ENCODE results near the gene HES3.

The HES3 gene

DNA sequence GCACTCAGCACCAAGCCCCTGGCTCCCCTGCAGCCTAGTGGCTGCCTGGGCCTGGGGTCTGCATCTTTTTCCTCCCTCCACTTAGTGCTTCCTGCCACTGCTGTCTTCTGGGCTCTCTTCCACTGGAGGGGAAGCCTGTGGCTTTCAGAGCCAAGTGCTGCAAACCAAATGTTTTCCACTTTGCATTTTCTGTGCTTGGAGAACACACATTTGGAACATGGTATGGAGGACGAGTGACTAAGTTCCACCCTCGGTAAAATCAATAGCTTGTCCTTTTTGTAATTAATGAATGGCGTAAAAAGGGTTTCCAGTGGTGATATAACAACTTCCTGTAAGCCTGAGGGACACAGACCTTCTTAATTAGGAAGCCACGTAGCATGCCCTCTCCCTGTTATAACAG is 27.0 kb downstream of the HES3 start:
- ChIA-PET POLR2A (ENCODE audit: low non-redundant PET) (no interaction called here), CTCF (no interaction called here)
- TF ChIP-seq, protein P1, sequence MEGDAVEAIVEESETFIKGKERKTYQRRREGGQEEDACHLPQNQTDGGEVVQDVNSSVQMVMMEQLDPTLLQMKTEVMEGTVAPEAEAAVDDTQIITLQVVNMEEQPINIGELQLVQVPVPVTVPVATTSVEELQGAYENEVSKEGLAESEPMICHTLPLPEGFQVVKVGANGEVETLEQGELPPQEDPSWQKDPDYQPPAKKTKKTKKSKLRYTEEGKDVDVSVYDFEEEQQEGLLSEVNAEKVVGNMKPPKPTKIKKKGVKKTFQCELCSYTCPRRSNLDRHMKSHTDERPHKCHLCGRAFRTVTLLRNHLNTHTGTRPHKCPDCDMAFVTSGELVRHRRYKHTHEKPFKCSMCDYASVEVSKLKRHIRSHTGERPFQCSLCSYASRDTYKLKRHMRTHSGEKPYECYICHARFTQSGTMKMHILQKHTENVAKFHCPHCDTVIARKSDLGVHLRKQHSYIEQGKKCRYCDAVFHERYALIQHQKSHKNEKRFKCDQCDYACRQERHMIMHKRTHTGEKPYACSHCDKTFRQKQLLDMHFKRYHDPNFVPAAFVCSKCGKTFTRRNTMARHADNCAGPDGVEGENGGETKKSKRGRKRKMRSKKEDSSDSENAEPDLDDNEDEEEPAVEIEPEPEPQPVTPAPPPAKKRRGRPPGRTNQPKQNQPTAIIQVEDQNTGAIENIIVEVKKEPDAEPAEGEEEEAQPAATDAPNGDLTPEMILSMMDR (conservative IDR thresholded peaks at IDR 0.05; ENCODE audit: low read depth) = no peak
- no peak for DNase-seq (ENCODE audit: low spot score)
- H3K27ac ChIP-seq = peak overlapping the region; percentile 90; the same call in 1 of the 2 replicates

DNA sequence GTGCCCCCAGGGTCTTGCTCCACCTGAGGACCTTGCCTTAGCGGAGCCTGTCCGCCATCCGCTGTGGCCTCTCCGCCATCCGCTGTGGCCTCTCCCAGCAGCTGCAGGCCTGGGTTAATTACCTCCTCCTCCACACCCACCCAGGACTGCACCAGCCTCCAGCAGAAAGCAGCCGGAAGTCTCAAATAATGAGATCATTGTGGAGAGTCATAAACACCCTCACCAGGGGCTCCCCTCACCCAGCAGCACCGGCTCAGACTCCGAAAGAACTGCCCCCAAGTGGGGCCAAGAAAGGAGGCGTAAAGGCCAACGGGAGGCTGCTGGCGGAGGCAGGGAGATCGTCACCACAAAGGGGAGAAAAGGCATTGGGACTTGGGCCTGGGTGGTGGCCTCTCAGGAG is 27.6 kb downstream of the HES3 start:
- CTCF ChIA-PET = no interaction called here
- no peak overlapping the region; the same call in 1 of the 2 replicates for H3K27ac ChIP-seq
- POLR2A ChIA-PET (ENCODE audit: low non-redundant PET) = no interaction called here

DNA sequence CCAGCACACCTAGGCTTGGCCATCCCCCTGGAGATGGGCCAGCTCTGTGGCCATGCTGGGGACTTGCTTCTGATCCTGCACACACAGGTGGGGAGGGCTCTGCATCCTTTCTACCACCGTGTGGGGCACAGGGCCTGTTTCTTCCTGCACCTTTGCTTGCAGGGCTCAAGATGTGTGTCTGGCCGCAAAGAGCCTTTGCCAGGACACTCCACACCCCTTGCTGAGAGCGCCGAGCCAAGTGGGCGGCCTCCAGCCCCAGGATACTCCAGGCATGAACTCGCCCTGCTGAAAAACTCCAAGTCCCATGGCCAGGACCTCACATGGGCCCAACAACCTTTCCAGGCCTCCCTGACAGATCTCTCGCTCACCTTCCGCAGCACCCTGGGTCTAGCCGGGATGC is 28.5 kb downstream of the HES3 start:
- no peak for DNase-seq (ENCODE audit: low spot score)
- ChIA-PET CTCF (no interaction called here), POLR2A (ENCODE audit: low non-redundant PET) (no interaction called here)
- peak overlapping the region; percentile 54 for H3K27ac ChIP-seq
- TF ChIP-seq, protein P1 (conservative IDR thresholded peaks at IDR 0.05; ENCODE audit: low read depth) = no peak

More for the DNA sequence above, 27.6 kb downstream of the HES3 start:
- TF ChIP-seq, protein P1 (conservative IDR thresholded peaks at IDR 0.05; ENCODE audit: low read depth) = no peak
- DNase-seq (ENCODE audit: low spot score) = no peak

DNA sequence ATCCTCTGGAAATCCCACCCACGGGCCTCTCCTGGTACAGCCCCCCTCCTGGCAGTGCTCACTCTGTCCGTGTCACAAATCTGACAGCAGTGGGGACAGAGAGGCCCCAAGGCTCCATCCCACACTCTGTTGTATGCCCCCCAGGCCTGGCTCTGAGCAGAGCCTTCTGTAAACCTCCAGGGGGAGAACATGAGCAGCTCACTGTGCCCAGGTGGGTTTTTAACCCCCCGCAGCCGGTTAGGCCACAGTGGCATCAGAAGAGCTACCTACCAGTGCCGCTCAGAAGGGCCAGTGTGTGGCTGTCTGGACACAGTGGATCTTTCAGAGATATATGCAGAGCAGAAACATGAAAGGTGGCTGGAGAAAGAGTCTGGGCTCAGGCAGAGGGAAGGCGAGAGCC is 28.9 kb downstream of the HES3 start:
- TF ChIP-seq, protein P1 (conservative IDR thresholded peaks at IDR 0.05; ENCODE audit: low read depth) = no peak
- POLR2A ChIA-PET (ENCODE audit: low non-redundant PET) = no interaction called here
- no peak for DNase-seq (ENCODE audit: low spot score)
- peak overlapping the region; percentile 54 for H3K27ac ChIP-seq
- CTCF ChIA-PET = no interaction called here

DNA sequence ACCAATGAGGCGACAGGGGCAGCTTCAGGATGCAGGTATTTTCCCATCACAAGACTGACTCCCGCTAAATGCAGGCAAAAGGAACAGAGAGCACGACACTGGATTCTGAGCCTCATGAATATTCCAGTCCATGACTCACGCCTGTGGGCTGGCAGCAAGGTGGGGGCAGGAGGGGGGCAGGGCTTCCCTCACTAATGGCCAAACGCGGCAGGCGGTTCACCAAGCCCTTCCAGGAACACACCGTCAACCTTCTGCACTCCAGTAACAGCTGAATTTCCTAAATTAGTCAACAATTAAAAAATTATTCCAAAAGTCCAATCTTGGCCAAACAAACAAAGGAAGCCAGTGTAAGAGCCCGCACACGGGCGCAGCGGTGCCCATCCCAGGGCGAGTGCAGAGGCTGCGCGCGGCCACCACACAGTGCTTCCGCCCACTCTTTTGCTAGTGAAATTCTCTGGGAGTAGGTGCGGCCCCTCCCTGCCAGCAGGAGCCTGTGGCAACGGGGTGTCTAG is 29.5 kb downstream of the HES3 start:
- ChIA-PET POLR2A (ENCODE audit: low non-redundant PET) (no interaction called here), CTCF (no interaction called here)
- H3K27ac ChIP-seq = peak overlapping the region; percentile 54
- peak; percentile 51 for DNase-seq (ENCODE audit: low spot score)
- TF ChIP-seq, protein P1 (conservative IDR thresholded peaks at IDR 0.05; ENCODE audit: low read depth) = no peak

DNA sequence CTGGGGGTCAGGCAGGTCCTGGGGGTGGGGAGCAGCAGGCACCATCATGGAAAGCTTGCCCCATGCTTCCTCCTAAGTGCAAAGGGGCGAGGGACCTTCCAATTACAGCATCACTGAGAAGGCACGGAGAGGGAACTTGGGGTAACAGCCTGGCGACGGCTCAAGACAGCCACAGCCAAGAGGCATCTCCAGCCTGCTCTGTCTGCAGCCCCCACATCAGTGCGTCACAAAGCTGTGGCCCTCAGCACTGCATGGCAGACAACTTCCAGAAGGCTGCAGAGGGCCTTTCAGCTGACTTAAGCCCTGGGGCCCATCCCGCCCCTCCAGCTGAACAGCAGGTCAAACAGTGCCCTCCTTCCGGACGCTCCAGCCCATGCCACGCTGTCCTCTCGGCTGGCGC is 30.1 kb downstream of the HES3 start:
- TF ChIP-seq, protein P1 (conservative IDR thresholded peaks at IDR 0.05; ENCODE audit: low read depth) = no peak
- DNase-seq (ENCODE audit: low spot score) = no peak
- H3K27ac ChIP-seq = peak overlapping the region; percentile 54
- ChIA-PET POLR2A (ENCODE audit: low non-redundant PET) (no interaction called here), CTCF (no interaction called here)
